ENCODE data around the gene MSI2.

MSI2 gene

DNA sequence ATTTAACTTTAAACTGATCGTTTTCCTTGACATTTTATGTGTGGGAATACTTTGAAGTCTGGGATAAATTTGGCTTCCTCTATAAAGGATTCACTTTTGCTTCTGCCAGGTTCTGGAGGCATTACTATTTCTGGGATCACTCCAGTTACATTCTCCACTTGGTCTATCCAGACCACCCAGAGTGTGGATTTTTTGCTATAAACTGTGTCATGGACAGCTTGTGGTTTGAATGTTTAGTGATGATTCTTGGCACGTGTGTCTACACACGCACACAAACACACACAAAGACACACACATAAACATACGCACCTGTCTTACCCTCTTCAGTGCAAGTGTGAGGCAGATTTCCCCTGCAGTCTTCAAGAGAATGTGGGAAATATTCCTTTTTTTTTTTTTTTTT is 27.4 kb upstream of the MSI2 start:
- H3K27me3 Mint-ChIP-seq, result peaks cover 63% of the 10 kb centered on the region
- no peak overlapping the region for H3K27ac Mint-ChIP-seq (ENCODE audit: low read depth)
- no peaks in the 10 kb centered on the region for H3K36me3 Mint-ChIP-seq (ENCODE audit: insufficient read depth)
- ATAC-seq (replicated peaks; ENCODE audit: extremely low read depth, poor library complexity, severe bottlenecking), result no peak
- H3K4me3 Mint-ChIP-seq, result no peak overlapping the region
- no peaks in the 10 kb centered on the region for H3K9me3 Mint-ChIP-seq
- no peak for DNase-seq (ENCODE audit: low spot score in 2 of 2)
- H3K4me1 Mint-ChIP-seq, result no peaks in the 10 kb centered on the region

DNA sequence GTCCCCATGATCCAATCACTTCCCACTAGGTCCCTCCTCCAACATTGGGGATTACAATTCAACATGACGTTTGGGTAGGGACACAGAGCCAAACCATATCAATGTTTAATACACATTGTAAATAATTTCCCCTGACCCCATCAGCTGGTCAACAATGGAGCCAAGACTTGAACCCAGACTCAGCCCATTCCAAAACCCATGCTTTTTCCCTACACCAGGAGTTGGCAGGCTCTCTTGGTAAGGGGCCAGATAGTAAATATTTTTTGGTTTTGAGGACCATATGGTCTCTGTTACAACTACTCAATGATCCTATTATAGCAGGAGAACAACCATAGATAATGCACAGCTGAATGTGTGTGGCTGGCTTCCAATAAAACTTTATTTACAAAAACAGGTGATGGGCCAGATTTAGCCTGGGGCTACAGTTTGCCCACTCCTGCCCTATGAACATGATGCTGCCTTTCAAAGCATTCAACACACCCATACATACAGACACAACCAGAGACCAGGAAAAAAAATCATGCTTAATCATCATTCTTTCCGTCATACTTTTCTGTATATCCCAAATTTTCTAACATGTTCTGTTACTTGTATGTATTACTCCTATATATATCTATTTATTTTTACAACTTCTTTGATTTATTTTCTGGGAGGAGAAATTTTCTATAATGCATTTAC is 22.1 kb upstream of the MSI2 start:
- no peaks in the 10 kb centered on the region for H3K4me1 Mint-ChIP-seq
- H3K27me3 Mint-ChIP-seq, result peaks cover 62% of the 10 kb centered on the region
- H3K36me3 Mint-ChIP-seq (ENCODE audit: insufficient read depth), result no peaks in the 10 kb centered on the region
- H3K9me3 Mint-ChIP-seq, result no peaks in the 10 kb centered on the region
- no peak overlapping the region for H3K27ac Mint-ChIP-seq (ENCODE audit: low read depth)
- H3K4me3 Mint-ChIP-seq, result no peak overlapping the region
- ATAC-seq (replicated peaks; ENCODE audit: extremely low read depth, poor library complexity, severe bottlenecking), result no peak
- DNase-seq (ENCODE audit: low spot score in 2 of 2), result no peak

DNA sequence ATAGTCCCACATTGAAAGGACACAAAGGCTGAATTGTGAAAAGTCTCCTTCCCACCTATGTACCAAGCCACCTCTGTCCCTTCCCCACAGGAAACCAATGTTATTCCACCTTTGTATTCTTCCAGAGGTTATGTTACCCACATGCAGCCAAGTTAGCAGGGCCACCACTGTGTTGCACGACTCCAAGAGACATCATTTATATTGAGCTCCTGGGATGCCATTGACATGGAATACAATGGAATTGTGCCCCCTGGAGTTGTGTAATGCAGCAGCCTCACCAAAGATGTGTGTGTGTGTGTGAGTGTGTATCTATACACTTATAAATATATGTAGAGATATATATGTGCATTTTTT is 21.6 kb upstream of the MSI2 start:
- DNase-seq (ENCODE audit: low spot score in 2 of 2) (no peak), ATAC-seq (replicated peaks; ENCODE audit: extremely low read depth, poor library complexity, severe bottlenecking) (no peak)
- H3K27me3 Mint-ChIP-seq, result peaks cover 61% of the 10 kb centered on the region
- no peaks in the 10 kb centered on the region for H3K36me3 Mint-ChIP-seq (ENCODE audit: insufficient read depth)
- H3K4me1 Mint-ChIP-seq, result no peaks in the 10 kb centered on the region
- H3K9me3 Mint-ChIP-seq, result no peaks in the 10 kb centered on the region
- H3K27ac Mint-ChIP-seq (ENCODE audit: low read depth), result no peak overlapping the region
- no peak overlapping the region for H3K4me3 Mint-ChIP-seq

DNA sequence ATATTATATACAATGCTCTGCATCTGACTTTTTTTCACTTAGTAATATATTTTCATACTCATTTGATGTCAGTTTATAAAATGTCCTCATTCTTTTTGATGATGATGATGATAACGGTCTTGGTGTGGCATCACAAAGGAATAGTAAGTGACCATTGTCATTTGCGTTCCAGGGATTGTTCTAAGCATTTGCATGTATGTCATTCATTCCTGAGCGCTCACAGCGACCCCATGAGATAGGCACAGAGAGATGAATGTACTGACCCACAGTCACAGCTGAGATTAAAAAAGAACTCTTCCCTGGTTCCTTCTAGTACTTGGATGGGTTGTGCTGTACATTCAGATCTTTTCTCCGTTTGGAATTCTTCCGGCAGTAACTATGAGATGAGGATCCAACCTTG is 21.2 kb upstream of the MSI2 start:
- H3K4me3 Mint-ChIP-seq, result no peak overlapping the region
- H3K36me3 Mint-ChIP-seq (ENCODE audit: insufficient read depth), result no peaks in the 10 kb centered on the region
- H3K27me3 Mint-ChIP-seq, result peaks cover 61% of the 10 kb centered on the region
- DNase-seq (ENCODE audit: low spot score in 2 of 2) (no peak), ATAC-seq (replicated peaks; ENCODE audit: extremely low read depth, poor library complexity, severe bottlenecking) (no peak)
- no peaks in the 10 kb centered on the region for H3K9me3 Mint-ChIP-seq
- H3K4me1 Mint-ChIP-seq, result no peaks in the 10 kb centered on the region
- no peak overlapping the region for H3K27ac Mint-ChIP-seq (ENCODE audit: low read depth)

DNA sequence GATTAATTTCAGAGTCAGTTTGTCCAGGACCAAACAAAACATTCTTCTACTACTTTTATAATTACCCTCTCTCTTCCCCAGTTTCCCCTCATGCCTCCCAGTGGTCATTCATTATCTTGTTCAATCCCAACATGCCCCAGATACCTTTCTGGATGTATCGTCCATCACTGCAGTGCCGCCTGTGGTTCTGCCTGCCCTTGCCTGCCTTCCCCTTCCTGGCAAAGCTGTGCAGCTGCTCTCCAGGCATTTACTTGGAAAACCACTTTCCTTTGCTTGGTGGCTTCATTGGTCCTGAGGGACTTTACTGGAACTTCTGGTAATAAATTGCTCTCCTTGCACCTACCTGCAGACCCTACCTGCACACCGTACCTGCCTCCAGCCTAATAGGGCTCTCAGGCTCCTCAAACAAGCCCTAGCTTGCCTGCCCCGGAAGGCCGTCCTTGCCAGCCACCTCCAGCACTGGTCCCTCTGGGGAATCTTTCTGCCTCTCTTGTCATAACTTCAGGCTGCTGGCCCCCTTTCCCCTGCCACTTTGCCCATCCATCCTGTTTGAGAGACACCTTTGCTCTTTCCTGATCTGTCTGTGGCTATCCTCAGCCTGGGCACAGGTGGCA is 19.5 kb upstream of the MSI2 start:
- DNase-seq (ENCODE audit: low spot score in 2 of 2) (no peak), ATAC-seq (replicated peaks; ENCODE audit: extremely low read depth, poor library complexity, severe bottlenecking) (no peak)
- no peak overlapping the region for H3K27ac Mint-ChIP-seq (ENCODE audit: low read depth)

DNA sequence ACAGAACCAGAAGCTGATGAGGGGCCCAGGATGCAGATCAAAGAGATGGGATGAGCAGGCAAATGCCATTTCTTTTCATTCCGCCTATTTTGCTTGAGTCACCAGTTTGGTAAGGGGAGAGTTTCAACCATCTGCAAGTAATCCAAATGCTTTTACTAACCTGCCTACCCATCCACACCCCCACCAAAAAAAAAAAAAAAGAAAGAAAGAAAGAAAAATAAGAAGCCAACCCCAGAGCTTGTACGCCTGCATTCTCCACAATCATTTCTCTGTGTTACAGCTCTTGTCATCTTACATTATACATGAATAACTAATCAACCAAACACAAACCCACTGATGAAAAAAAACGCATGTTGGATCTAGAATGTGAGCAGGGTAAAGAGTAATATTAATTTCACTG is 15.7 kb upstream of the MSI2 start:
- Mint-ChIP-seq H3K27ac (ENCODE audit: low read depth) (no peak overlapping the region), H3K4me1 (no peaks in the 10 kb centered on the region), H3K9me3 (no peaks in the 10 kb centered on the region), H3K27me3 (peaks cover 27% of the 10 kb centered on the region), H3K4me3 (no peak overlapping the region), H3K36me3 (ENCODE audit: insufficient read depth) (no peaks in the 10 kb centered on the region)
- ATAC-seq (replicated peaks; ENCODE audit: extremely low read depth, poor library complexity, severe bottlenecking) (no peak), DNase-seq (ENCODE audit: low spot score in 2 of 2) (no peak)

More for the DNA sequence above, 19.5 kb upstream of the MSI2 start:
- no peaks in the 10 kb centered on the region for H3K36me3 Mint-ChIP-seq (ENCODE audit: insufficient read depth)
- H3K27me3 Mint-ChIP-seq, result peaks cover 49% of the 10 kb centered on the region
- no peak overlapping the region for H3K4me3 Mint-ChIP-seq
- no peaks in the 10 kb centered on the region for H3K9me3 Mint-ChIP-seq
- H3K4me1 Mint-ChIP-seq, result no peaks in the 10 kb centered on the region

DNA sequence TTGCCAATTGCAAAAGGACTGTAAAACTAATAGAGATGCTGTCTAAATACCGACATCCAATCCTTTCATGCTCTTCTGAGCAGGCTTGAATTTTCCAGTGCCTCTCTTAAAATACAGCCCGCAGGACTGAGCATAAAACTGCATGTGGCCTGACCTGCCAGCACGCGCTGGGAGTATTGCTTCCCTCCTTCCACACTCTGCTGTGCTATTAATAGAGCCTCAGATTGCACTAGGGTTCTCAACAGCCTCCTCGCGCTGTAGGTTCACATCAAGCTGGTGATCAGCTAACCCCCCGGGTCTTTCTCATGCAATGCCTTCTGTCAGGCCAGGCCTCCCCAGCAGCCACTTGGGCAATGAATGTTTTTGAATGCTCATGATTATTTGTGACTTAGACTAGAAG is 14.2 kb upstream of the MSI2 start:
- H3K36me3 Mint-ChIP-seq (ENCODE audit: insufficient read depth), result no peaks in the 10 kb centered on the region
- H3K27ac Mint-ChIP-seq (ENCODE audit: low read depth), result no peak overlapping the region
- no peaks in the 10 kb centered on the region for H3K9me3 Mint-ChIP-seq
- no peaks in the 10 kb centered on the region for H3K4me1 Mint-ChIP-seq
- H3K4me3 Mint-ChIP-seq, result no peak overlapping the region
- H3K27me3 Mint-ChIP-seq, result peaks cover 15% of the 10 kb centered on the region
- DNase-seq (ENCODE audit: low spot score in 2 of 2) (no peak), ATAC-seq (replicated peaks; ENCODE audit: extremely low read depth, poor library complexity, severe bottlenecking) (no peak)

DNA sequence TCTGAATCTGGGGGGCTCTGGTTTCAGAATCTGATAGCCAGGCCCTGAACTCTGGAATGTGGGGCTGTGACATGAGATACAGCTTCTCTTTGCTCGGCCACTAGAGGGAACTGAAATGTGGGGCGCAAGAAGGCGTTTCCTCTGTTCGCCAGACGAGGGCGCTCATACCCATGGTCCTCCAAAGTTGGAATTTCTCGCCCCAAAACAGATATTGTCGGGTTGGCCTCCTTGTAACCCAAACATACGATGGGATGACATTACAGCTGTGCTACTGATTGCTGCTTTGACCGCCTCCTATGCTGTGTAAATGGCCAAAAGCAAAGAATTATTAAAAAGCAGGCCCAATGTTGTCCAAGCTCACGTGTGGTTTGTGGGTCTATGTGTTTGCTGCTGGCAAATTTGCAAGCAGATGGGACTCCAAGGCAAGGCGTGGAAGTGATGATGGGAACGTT is 13.1 kb upstream of the MSI2 start:
- peaks cover 9% of the 10 kb centered on the region for H3K27me3 Mint-ChIP-seq
- H3K36me3 Mint-ChIP-seq (ENCODE audit: insufficient read depth), result no peaks in the 10 kb centered on the region
- H3K4me3 Mint-ChIP-seq, result no peak overlapping the region
- H3K27ac Mint-ChIP-seq (ENCODE audit: low read depth), result no peak overlapping the region
- DNase-seq (ENCODE audit: low spot score in 2 of 2) (peak; percentile 64 to 76), ATAC-seq (replicated peaks; ENCODE audit: extremely low read depth, poor library complexity, severe bottlenecking) (peak; percentile 36)
- no peaks in the 10 kb centered on the region for H3K4me1 Mint-ChIP-seq
- H3K9me3 Mint-ChIP-seq, result no peaks in the 10 kb centered on the region

DNA sequence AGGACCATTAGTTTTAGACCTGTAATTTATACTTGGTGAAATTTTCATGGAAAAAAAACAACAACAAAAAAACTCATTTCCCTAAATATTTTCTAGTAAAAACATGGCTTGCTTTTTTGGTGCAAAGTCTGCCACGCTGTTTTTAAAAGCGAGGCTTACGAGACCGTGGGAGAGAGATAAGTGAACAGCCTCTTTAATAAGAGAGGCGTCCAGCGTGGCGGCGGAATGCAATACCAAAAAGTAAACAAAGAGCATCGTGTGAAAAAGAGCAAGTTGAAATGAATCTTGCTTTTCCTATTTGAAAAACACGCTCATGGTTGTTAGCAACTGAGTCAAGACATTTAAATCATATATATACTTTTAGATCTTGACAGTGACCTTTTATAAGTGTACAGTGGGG is 10.5 kb upstream of the MSI2 start:
- DNase-seq (ENCODE audit: low spot score in 2 of 2) (no peak), ATAC-seq (replicated peaks; ENCODE audit: extremely low read depth, poor library complexity, severe bottlenecking) (no peak)
- Mint-ChIP-seq H3K27me3 (no peaks in the 10 kb centered on the region), H3K4me1 (no peaks in the 10 kb centered on the region), H3K9me3 (no peaks in the 10 kb centered on the region), H3K4me3 (no peak overlapping the region), H3K36me3 (ENCODE audit: insufficient read depth) (no peaks in the 10 kb centered on the region), H3K27ac (ENCODE audit: low read depth) (no peak overlapping the region)

DNA sequence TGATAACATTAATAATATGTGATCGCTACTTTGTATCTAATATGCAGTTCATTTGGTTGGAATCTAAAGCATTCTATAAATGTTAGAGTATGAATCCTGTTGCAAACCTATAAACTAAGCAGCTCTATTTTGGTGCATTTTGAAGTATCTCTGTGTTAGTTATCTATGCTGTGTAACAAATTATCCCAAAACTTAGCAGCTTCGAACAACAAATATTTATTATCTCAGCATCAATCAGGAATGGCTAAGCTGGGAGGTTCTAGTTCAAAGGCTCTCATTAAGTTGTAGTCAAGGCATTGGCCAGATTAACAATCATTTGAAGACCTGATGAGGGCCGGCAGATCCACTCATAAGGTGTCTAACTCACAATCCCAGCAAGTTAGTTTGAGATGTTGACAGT is 10.1 kb upstream of the MSI2 start:
- no peak overlapping the region for H3K4me3 Mint-ChIP-seq
- no peak overlapping the region for H3K27ac Mint-ChIP-seq (ENCODE audit: low read depth)
- DNase-seq (ENCODE audit: low spot score in 2 of 2), result no peak
- no peaks in the 10 kb centered on the region for H3K27me3 Mint-ChIP-seq
- ATAC-seq (replicated peaks; ENCODE audit: extremely low read depth, poor library complexity, severe bottlenecking), result no peak
- no peaks in the 10 kb centered on the region for H3K9me3 Mint-ChIP-seq
- H3K36me3 Mint-ChIP-seq (ENCODE audit: insufficient read depth), result no peaks in the 10 kb centered on the region
- H3K4me1 Mint-ChIP-seq, result no peaks in the 10 kb centered on the region

DNA sequence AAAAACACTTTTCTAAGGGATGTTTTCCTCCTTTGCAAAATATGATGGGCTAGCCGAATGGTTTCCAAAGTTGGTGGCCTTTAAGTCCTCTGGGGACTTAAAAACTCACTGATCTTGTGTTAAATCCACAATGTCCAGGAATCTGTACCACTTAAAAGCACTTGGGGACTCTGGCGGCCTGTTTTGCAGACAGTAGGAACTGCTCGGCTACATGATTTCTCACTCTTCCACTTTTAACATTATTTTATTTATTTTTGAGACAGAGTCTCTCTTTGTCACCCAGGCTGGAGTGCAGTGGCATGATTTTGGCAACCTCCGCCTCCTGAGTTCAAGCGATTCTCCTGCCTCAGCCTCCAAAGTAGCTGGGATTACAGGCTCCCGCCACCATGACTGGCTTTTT is 9.1 kb upstream of the MSI2 start:
- DNase-seq (ENCODE audit: low spot score in 2 of 2) (no peak), ATAC-seq (replicated peaks; ENCODE audit: extremely low read depth, poor library complexity, severe bottlenecking) (no peak)
- H3K4me1 Mint-ChIP-seq, result no peaks in the 10 kb centered on the region
- no peaks in the 10 kb centered on the region for H3K36me3 Mint-ChIP-seq (ENCODE audit: insufficient read depth)
- H3K27me3 Mint-ChIP-seq, result no peaks in the 10 kb centered on the region
- no peak overlapping the region for H3K4me3 Mint-ChIP-seq
- no peaks in the 10 kb centered on the region for H3K9me3 Mint-ChIP-seq
- no peak overlapping the region for H3K27ac Mint-ChIP-seq (ENCODE audit: low read depth)

DNA sequence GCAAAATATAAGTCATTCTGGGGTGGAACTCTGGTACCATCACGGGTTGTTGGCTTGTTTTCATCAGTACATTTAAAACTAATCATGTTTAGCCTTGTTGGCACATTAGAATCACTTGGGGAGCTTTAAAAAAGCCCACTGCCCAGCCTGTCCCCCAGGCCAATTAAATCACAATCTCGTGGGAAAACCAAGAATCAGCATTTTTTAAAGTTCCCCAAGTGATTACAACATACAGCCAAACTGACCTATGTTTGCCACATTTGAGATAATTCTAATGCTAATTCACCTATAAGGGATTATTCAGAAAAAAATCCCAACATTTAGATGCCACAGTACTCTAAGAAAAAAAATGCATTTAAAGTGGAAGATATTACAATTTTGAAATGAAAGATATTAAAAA is 8.4 kb upstream of the MSI2 start:
- Mint-ChIP-seq H3K27me3 (no peaks in the 10 kb centered on the region), H3K4me3 (no peak overlapping the region), H3K27ac (ENCODE audit: low read depth) (no peak overlapping the region), H3K36me3 (ENCODE audit: insufficient read depth) (no peaks in the 10 kb centered on the region), H3K4me1 (no peaks in the 10 kb centered on the region), H3K9me3 (no peaks in the 10 kb centered on the region)
- no peak for DNase-seq (ENCODE audit: low spot score in 2 of 2)
- no peak for ATAC-seq (replicated peaks; ENCODE audit: extremely low read depth, poor library complexity, severe bottlenecking)

DNA sequence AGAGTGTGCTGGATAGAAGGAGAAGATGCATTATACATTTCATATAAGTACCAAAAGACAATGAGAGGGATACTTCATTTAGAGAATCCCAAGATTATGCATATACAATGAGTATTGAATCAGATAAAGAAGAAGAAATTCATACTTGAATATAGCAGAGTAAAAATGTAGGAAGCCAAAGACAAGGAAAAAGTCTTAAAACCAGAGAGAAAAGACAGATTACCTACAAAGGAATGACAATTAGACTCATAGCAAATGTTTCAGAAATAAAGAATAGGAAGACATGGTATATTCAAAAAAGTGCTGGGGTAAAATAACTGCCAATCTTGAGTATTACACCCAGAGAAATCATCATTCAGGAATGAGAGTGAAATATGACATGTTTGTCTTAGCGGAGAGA is 6.8 kb upstream of the MSI2 start:
- Mint-ChIP-seq H3K9me3 (no peaks in the 10 kb centered on the region), H3K36me3 (ENCODE audit: insufficient read depth) (no peaks in the 10 kb centered on the region), H3K27ac (ENCODE audit: low read depth) (no peak overlapping the region), H3K4me3 (no peak overlapping the region), H3K4me1 (no peaks in the 10 kb centered on the region), H3K27me3 (no peaks in the 10 kb centered on the region)
- ATAC-seq (replicated peaks; ENCODE audit: extremely low read depth, poor library complexity, severe bottlenecking) (no peak), DNase-seq (ENCODE audit: low spot score in 2 of 2) (no peak)

All from central memory CD8-positive, alpha-beta T cell (primary cell).